Measurements from ENCODE around the gene CIRBP.

Gene CIRBP

DNA sequence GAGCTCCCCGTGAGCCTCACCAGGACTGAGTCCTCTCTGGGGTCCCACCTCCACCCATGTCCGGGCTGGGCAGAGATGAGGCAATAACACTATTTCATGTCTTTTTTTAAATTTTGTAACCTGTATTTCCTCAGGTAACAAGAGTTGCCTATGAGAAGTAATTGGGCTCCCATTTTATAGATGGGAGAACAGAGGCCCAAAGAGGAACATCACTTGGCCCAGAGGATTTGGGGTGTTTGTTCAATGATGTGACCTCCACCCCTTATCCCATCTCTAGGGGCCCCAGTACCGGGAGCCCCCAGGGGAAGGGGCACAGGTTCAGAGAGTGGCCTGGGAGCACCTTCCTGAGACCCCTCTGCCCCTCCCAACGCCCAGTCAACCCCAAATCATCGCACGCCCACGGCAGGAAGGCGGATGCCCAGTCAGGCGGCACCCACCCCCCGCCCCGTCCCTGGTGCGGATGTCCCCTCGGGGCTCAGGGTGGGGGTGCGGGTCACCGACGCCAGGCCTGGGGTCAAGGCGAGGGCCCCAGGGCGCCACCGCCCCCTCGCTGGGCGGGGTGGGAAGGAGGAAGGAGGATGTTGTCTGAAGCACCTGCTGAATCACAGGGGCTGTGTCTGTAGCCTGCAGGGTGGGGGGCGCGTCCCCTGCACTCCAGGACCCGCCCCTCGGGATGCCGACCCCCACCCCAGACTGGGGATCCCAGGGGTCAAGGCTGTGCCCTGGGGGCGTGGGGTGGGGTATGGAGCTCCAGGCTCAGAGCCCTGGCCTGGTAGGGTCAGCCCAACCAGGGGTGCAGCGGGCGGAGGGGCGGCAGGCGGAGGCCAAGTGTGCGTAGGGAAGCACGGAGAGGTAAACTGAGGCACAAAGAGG is 9.0 kb upstream of the CIRBP start:
- no peak for TF ChIP-seq POLR2A (IDR thresholded peaks at IDR 0.05; ENCODE audit: low read length)
- no peak for DNase-seq

DNA sequence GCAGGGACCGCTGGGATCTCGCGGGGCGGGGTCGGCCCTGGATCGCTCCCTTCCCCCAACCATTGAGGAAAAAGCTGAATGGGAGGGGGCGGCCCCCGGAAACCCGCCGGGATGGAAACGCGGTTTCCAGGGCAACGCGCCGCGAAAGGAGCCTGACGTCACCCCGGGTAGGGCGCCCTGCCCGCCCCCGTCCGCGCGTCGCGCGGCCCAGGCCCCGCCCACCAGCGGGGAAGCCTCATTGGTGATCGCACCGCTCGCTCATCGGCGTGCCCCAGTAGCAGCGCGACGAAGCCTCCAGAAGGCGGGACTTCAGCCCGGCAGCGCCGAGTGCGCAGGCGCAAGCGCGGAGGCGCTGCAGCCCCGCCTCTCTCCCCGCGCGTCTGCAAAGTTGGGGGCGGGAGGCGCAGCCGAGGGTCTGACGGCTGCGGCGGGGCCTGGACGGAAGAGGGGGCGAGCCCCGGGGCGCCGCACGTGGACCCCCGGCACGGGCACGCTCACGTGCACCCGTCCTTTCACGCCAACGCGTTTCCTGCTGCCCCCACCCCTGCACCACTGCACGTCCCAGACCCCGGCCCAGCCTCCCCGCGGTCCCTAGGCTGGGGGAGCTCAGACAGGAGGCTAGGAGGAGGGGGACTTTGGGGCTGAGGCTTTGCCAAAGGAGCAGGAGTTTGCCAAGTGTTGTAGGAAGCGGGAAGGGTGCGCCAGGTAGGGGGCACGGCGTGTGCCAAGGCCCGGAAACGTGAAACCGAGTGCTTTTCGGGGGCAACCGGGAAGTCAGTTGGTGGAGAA is 8.2 kb upstream of the CIRBP start:
- DNase-seq: peak; percentile 97 to 99
- TF ChIP-seq GATA1 (IDR thresholded peaks at IDR 0.05; ENCODE audit: low read depth, low read length) (no peak), POLR2A (IDR thresholded peaks at IDR 0.05; ENCODE audit: low read length) (peak; percentile 46)

DNA sequence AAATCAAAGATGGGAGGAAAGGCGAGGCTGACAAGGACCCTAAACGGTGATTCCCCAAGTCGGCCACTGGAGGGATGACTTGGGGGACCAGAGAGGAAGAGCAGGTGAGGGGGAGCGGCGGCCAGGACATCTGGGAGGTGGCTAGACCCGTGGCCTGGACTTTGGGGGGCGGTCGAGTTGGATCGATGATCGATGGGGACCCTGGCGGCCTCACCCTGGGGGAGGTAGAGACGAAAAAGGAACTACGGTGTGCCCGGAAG is 7.7 kb upstream of the CIRBP start:
- TF ChIP-seq GATA1 (IDR thresholded peaks at IDR 0.05; ENCODE audit: low read depth, low read length): no peak
- no peak for TF ChIP-seq POLR2A (IDR thresholded peaks at IDR 0.05; ENCODE audit: low read length)
- peak; percentile 48 to 64 for DNase-seq

DNA sequence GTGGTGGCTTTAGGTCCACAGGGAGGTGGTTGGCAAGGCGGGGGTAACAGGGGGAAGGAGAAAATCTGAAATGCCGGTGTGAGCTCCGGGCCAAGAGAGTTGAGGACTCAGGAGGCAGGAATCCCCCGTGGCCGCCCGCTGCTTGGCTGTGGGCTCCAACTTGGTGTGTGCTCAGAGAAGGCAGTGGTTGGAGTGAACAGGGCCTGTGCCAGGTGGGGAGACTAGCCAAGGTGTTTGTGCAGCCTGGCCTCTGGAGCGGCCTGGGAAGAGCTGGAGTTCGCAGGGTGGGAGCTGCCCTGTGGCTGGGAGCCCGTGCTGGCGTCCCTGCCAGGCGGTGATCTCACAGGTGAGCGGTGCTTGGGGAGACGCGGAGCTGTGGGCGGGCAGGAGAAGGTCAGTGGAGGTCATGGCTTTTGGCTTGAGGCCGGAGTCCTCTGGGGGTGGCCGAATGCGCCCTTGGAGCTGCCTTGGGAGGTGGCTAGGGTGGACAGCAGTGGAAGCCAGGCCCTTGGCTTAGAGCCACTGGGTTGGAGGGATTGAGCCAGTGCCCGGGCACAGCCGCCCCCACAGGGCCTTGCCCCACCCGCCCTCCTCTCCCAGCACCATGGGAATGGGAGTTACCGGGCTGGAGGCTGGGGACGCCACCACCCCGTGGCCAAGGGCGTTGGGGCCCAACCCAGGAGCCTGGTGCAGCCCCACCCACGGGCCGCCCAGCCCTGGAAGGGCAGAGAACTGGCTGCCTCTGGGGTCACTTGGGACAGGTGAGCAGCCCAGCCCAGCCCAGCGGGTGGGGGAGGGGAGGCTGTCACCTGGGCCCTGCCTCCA is 7.1 kb upstream of the CIRBP start:
- no peak for TF ChIP-seq POLR2A (IDR thresholded peaks at IDR 0.05; ENCODE audit: low read length)
- no peak for TF ChIP-seq GATA1 (IDR thresholded peaks at IDR 0.05; ENCODE audit: low read depth, low read length)
- peak; percentile 62 to 72 for DNase-seq

DNA sequence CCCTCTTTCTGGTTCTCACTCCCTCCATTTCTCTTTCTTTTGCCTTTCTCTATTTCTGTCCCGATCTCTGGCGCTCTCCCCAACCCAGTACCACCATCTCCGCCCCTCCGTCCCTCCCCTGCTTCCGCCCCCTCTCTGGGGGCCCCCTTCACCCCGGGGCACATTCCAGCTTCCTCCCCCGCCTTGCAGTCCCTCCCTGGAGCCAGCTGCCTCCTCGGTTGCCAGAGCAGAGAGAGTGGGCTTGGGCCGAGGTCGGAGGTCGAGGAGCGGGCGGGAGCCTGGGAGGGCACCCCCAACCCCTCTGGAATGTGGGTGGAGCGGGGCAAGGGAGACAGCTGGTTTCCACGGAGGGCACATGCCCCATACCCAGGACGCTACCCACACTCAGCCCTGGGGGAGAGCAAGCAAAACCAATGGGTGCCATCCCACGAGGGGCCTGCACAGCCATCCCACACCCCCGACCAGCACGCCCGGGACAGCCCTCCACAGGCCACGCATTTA is 6.5 kb upstream of the CIRBP start:
- no peak for TF ChIP-seq GATA1 (IDR thresholded peaks at IDR 0.05; ENCODE audit: low read depth, low read length)
- TF ChIP-seq POLR2A (IDR thresholded peaks at IDR 0.05; ENCODE audit: low read length): no peak
- DNase-seq: no peak

DNA sequence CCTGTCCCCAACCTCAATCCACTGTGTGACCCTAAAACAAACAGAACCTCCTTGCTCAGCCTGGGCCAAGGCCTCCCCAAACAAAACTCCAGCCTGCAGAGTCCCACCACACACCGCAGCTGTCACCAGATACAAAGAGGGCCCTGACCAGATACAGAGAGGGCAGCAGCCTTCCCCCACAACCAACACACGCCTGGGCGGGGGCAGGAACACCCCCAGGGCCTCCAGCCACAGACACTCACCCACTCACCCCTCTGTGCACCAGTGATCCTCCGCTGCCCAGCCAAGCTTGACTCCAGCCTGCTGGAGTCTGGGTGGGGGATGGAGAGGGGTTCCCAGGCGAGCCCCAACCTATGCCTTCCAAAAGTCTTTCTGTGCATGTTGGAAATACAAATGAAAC is 5.9 kb upstream of the CIRBP start:
- no peak for TF ChIP-seq GATA1 (IDR thresholded peaks at IDR 0.05; ENCODE audit: low read depth, low read length)
- TF ChIP-seq POLR2A (IDR thresholded peaks at IDR 0.05; ENCODE audit: low read length): no peak
- peak; percentile 53 to 63 for DNase-seq

DNA sequence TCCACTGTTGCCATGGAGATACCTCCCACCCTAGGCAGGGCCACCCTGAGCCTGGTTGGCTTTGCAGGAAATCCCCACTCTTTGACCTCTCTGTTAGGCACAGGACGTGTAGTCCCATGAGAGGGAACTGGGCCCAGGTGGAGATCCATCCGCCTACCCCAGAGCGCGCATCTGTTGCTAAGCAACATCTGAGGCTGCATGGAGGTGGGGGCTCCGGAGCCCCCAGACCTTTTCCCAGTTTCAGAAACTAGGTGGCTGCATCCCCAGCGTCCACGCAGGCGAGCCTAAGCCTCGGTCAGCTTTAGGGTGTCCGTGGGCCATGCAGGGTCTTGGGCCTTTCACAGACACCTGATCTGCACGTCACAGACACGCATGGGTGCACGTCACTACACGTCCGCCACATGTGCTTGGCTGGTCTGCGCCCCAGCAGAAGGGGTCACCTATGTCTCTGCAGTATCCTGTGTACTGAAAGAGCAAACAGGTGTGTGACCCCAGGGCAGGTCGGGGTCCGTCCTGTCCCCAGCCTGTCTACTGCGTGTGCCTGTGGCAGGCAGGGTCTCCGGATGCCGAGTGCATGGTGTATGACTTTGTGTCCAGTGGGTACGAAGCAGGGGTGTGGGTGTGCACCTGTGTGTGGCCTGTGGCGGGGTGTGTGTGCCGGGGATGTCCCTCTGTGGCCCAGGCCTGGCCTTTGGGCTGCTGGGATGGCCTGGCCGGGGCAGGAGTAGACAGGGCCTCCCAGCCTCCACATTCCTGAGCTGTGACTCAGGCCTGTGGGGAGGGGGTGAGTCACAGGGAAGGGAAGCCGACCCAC is 4.1 kb upstream of the CIRBP start:
- TF ChIP-seq POLR2A (IDR thresholded peaks at IDR 0.05; ENCODE audit: low read length) (no peak), GATA1 (IDR thresholded peaks at IDR 0.05; ENCODE audit: low read depth, low read length) (no peak)
- peak in 1 of 2 experiments; percentile 59 for DNase-seq

- DNase-seq: peak; percentile 67 to 83
These were observed 3.5 kb upstream of the CIRBP start for GRCh38 chr19:1265615-1266128.

GRCh38 chr19:1266129-1266915 is 2.8 kb upstream of the CIRBP start:
- TF ChIP-seq GATA1 (IDR thresholded peaks at IDR 0.05; ENCODE audit: low read depth, low read length) (no peak), POLR2A (IDR thresholded peaks at IDR 0.05; ENCODE audit: low read length) (no peak)
- peak; percentile 95 to 97 for DNase-seq

More at GRCh38 chr19:1265615-1266128, 3.5 kb upstream of the CIRBP start:
- TF ChIP-seq GATA1 (IDR thresholded peaks at IDR 0.05; ENCODE audit: low read depth, low read length) (no peak), POLR2A (IDR thresholded peaks at IDR 0.05; ENCODE audit: low read length) (no peak)

- TF ChIP-seq GATA1 (IDR thresholded peaks at IDR 0.05; ENCODE audit: low read depth, low read length) (no peak), POLR2A (IDR thresholded peaks at IDR 0.05; ENCODE audit: low read length) (no peak)
- peak; percentile 80 to 89 for DNase-seq
These were observed 2.1 kb upstream of the CIRBP start for GRCh38 chr19:1266916-1267476.

- TF ChIP-seq POLR2A (IDR thresholded peaks at IDR 0.05; ENCODE audit: low read length) (no peak), GATA1 (IDR thresholded peaks at IDR 0.05; ENCODE audit: low read depth, low read length) (no peak)
- no peak for DNase-seq
These were observed 1.5 kb upstream of the CIRBP start for GRCh38 chr19:1267477-1268225.
